Gastrocnemius medialis (tissue), 4 donors: ENCODE measurements around the gene ARHGEF9. TPM values are rescaled to one million over a fixed set of nuclear protein-coding genes. Genes with fewer than 3 reads are reported as not detected.
"Not testable (repeated sequence)": the region's sequence is repeated elsewhere in the genome, so short reads cannot be mapped to it uniquely, and the experiment has no call there.

Source experiments
- ATAC-seq, 2 donors: fragments of 150-250 bp; one replicate each; pipeline ENCODE4 v1.9.1; 2016
- DNase-seq, 2 donors: peaks; one replicate each; pipeline ENCODE4 v3.0.0-alpha.2; 2019
- H3K27ac ChIP-seq, 4 donors: fragments of 200-600 bp; sonication (generic); 1 replicate in 1 of 4; 2 replicates in 3 of 4; pipeline ENCODE4 v1.5.1; 2016 to 2018; ENCODE audit warnings: mild to moderate bottlenecking in 2 of 4, moderate library complexity in 1 of 4
- H3K27me3 ChIP-seq, 3 donors: fragments of 200-600 bp; sonication (generic) in 2 of 3; 1 replicate in 1 of 3; 2 replicates in 2 of 3; pipeline versions ENCODE4 v1.5.1 to v1.6.0; 2016 to 2019; ENCODE audit warnings: mild to moderate bottlenecking in 1 of 3, moderate library complexity in 1 of 3
- H3K36me3 ChIP-seq, 2 donors: fragments of 200-600 bp; sonication (generic) in 1 of 2; one replicate each; pipeline ENCODE4 v1.5.1; 2017 to 2018
- H3K4me1 ChIP-seq, 2 donors: fragments of 200-600 bp; sonication (generic) in 1 of 2; one replicate each; pipeline ENCODE4 v1.5.1; 2016 to 2017; ENCODE audit warnings: mild to moderate bottlenecking in 2 of 2
- H3K4me3 ChIP-seq, 4 donors: fragments of 200-600 bp; sonication (generic) in 3 of 4; 1 replicate in 1 of 4; 2 replicates in 3 of 4; pipeline ENCODE4 v1.5.1; 2016 to 2019; ENCODE audit warnings: mild to moderate bottlenecking in 2 of 4
- H3K9me3 ChIP-seq, 3 donors: fragments of 200-600 bp; sonication (generic) in 2 of 3; 1 replicate in 1 of 3; 2 replicates in 2 of 3; pipeline ENCODE4 v1.5.1; 2016 to 2019
- CTCF ChIP-seq, 5 experiments: fragments of 450-650 bp in 3 of 5; fragments of 200-600 bp in 2 of 5; sonication (generic) in 2 of 5; IDR thresholded peaks in 4 of 5; conservative IDR thresholded peaks in 1 of 5; 1 replicate in 4 of 5; 2 replicates in 1 of 5; pipeline ENCODE4 v1.5.1; 2016 to 2019; ENCODE audit warnings: antibody characterized with exemption in 5 of 5, mild to moderate bottlenecking in 3 of 5, moderate library complexity in 3 of 5
- POLR2A ChIP-seq, 2 donors: fragments of 450-650 bp; IDR thresholded peaks; one replicate each; pipeline ENCODE4 v1.6.1; 2017; ENCODE audit warnings: antibody characterized with exemption in 2 of 2, mild to moderate bottlenecking in 2 of 2, moderate library complexity in 2 of 2
- in situ Hi-C, 4 donors: fragments of 200-750 bp; cut with MboI; loops; one replicate each; pipeline versions ENCODE4 v1.15.0 to v1.8.0; 2017; ENCODE audit warnings: low sequenced_read_pairs in 4 of 4
- intact Hi-C: fragments of 100-400 bp; cut with DNase I; formaldehyde crosslinking; loops from one replicate; pipeline ENCODE4 v1.15.1; 2023; ENCODE audit warnings: low total_unique reads
- total RNA-seq, 4 donors: library from RNA; depleted of rRNA; stranded (reverse); fragments of >200 nt; gene quantifications; one replicate each; pipeline versions ENCODE4 v1.1.0 to v1.2.3, GENCODE V29; 2016

Gene ARHGEF9
- total RNA-seq = 1 to 10 TPM; 2.0 to 6.6 (median 4.1) TPM

GRCh38 chrX:63784902-63785707 is at the start of gene ARHGEF9:
Gene ARHGEF9, minus strand, starts transcription at chrX:63785214. Its CDS starts 69 bp downstream, at chrX:63785145.
- intact Hi-C loops = no loop called here
- ATAC-seq = no peak
- DNase-seq = peak in 1 of 2 donors; percentile 5

GRCh38 chrX:63825446-63825845 is 40.4 kb upstream of the ARHGEF9 start:
- intact Hi-C loops, H3K27me3 ChIP-seq, H3K4me3 ChIP-seq, H3K9me3 ChIP-seq, H3K4me1 ChIP-seq, DNase-seq, in situ Hi-C loops, H3K27ac ChIP-seq, H3K36me3 ChIP-seq, ATAC-seq: not testable (repeated sequence)

More at GRCh38 chrX:63784902-63785707, at the start of gene ARHGEF9:
- Histone ChIP-seq H3K27ac (no peak within 1 kb of the TSS), H3K36me3 (no peaks in the 10 kb centered on the region), H3K4me3 (peak within 1 kb of the TSS; percentile 30 to 50 (median 48)), H3K9me3 (no peaks in the 10 kb centered on the region), H3K27me3 (peaks cover 0 to 3% (median 0%) of the 10 kb centered on the region in 3 donors), H3K4me1 (no peaks in the 10 kb centered on the region)
- in situ Hi-C loops = no loop called here
- TF ChIP-seq CTCF (IDR thresholded peaks at IDR 0.05 in 4 of 5, conservative IDR thresholded peaks at IDR 0.05 in 1 of 5) (no peak), POLR2A (IDR thresholded peaks at IDR 0.05) (no peak)

- intact Hi-C loops = no loop called here
- no peak for TF ChIP-seq CTCF (IDR thresholded peaks at IDR 0.05 in 4 of 5, conservative IDR thresholded peaks at IDR 0.05 in 1 of 5)
- TF ChIP-seq POLR2A (IDR thresholded peaks at IDR 0.05) = no peak
- Histone ChIP-seq H3K9me3 (peaks cover 0 to 6% (median 0%) of the 10 kb centered on the region in 3 donors), H3K27ac (no peak overlapping the region), H3K36me3 (no peaks in the 10 kb centered on the region), H3K4me3 (no peak overlapping the region), H3K27me3 (no peaks in the 10 kb centered on the region), H3K4me1 (no peaks in the 10 kb centered on the region)
- in situ Hi-C loops = no loop called here
- ATAC-seq (no peak), DNase-seq (no peak)
These were observed 33.1 kb upstream of the ARHGEF9 start for GRCh38 chrX:63818156-63818555.

- in situ Hi-C loops = no loop called here
- no peak for TF ChIP-seq POLR2A (IDR thresholded peaks at IDR 0.05)
- no peak for TF ChIP-seq CTCF (IDR thresholded peaks at IDR 0.05 in 4 of 5, conservative IDR thresholded peaks at IDR 0.05 in 1 of 5)
- intact Hi-C loops = no loop called here
These were observed 32.7 kb upstream of the ARHGEF9 start for GRCh38 chrX:63817696-63818095.

GRCh38 chrX:63812823-63813222 is 27.8 kb upstream of the ARHGEF9 start:
- Histone ChIP-seq H3K4me1 (no peaks in the 10 kb centered on the region), H3K4me3 (no peak overlapping the region), H3K36me3 (no peaks in the 10 kb centered on the region), H3K27ac (no peak overlapping the region), H3K27me3 (no peaks in the 10 kb centered on the region), H3K9me3 (no peaks in the 10 kb centered on the region)
- TF ChIP-seq CTCF (IDR thresholded peaks at IDR 0.05 in 4 of 5, conservative IDR thresholded peaks at IDR 0.05 in 1 of 5) (no peak), POLR2A (IDR thresholded peaks at IDR 0.05) (no peak)
- intact Hi-C loops = no loop called here
- in situ Hi-C loops = no loop called here
- DNase-seq = no peak
- no peak for ATAC-seq

More at GRCh38 chrX:63817696-63818095, 32.7 kb upstream of the ARHGEF9 start:
- H3K4me1 ChIP-seq = no peaks in the 10 kb centered on the region
- no peaks in the 10 kb centered on the region for H3K36me3 ChIP-seq
- no peak overlapping the region for H3K27ac ChIP-seq
- no peaks in the 10 kb centered on the region for H3K27me3 ChIP-seq
- no peak for DNase-seq
- H3K9me3 ChIP-seq = peaks cover 0 to 6% (median 0%) of the 10 kb centered on the region in 3 donors
- ATAC-seq = no peak
- no peak overlapping the region for H3K4me3 ChIP-seq
